Measurements from ENCODE around the gene SAFB.

Gene SAFB

DNA sequence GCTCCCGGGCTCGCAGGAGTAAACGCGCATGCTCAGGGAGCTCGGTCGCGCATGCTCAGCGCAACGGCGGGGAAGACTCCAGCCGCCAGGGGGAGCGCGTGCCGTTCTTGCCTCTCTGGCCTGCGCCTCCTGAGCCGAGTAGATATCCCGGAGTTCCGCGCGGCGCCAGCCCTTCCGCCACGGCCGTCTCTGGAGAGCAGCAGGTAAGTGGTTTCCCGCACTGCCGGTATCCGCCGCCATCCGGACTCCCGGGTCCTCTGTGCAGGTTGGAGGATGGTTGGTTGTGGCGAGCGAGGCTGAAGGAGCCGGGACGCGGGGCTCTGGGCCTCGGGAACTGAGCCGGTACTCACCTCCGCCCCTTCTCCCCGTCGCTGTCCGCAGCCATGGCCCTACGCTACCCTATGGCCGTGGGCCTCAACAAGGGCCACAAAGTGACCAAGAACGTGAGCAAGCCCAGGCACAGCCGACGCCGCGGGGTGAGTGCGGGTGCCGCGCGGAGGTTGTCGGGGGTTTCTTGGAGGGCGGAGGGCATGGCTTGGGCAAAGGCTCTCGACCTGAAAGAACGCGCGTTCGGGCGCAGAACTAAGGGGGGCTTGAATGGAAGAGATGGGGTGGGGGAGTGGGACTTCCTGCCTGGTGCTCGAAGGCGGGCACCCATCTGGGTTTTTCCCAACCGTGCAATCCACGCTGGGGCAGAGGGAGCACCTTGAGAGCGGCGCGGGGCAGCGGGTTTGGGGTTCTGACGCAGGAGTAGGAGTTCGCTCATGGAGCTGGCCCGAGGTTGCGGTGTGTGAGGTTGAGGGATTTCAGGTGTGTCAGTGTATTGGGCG lies 67.5 kb downstream of the SAFB start, which contains the start of gene RPL36:
Gene RPL36 (plus strand): TSS at position 171 of the 830 bp plus-strand sequence. CDS start 213 bp downstream, at position 384.
- TF ChIP-seq, protein P1, sequence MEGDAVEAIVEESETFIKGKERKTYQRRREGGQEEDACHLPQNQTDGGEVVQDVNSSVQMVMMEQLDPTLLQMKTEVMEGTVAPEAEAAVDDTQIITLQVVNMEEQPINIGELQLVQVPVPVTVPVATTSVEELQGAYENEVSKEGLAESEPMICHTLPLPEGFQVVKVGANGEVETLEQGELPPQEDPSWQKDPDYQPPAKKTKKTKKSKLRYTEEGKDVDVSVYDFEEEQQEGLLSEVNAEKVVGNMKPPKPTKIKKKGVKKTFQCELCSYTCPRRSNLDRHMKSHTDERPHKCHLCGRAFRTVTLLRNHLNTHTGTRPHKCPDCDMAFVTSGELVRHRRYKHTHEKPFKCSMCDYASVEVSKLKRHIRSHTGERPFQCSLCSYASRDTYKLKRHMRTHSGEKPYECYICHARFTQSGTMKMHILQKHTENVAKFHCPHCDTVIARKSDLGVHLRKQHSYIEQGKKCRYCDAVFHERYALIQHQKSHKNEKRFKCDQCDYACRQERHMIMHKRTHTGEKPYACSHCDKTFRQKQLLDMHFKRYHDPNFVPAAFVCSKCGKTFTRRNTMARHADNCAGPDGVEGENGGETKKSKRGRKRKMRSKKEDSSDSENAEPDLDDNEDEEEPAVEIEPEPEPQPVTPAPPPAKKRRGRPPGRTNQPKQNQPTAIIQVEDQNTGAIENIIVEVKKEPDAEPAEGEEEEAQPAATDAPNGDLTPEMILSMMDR (IDR thresholded peaks at IDR 0.05; ENCODE audit: low read length, missing control alignments): peak; percentile 90
- H3K4me3 ChIP-seq (replicated peaks; ENCODE audit: low read depth, low read length): peak within 1 kb of the TSS; percentile 97
- peak; percentile 98 for DNase-seq (ENCODE audit: low read depth)

DNA sequence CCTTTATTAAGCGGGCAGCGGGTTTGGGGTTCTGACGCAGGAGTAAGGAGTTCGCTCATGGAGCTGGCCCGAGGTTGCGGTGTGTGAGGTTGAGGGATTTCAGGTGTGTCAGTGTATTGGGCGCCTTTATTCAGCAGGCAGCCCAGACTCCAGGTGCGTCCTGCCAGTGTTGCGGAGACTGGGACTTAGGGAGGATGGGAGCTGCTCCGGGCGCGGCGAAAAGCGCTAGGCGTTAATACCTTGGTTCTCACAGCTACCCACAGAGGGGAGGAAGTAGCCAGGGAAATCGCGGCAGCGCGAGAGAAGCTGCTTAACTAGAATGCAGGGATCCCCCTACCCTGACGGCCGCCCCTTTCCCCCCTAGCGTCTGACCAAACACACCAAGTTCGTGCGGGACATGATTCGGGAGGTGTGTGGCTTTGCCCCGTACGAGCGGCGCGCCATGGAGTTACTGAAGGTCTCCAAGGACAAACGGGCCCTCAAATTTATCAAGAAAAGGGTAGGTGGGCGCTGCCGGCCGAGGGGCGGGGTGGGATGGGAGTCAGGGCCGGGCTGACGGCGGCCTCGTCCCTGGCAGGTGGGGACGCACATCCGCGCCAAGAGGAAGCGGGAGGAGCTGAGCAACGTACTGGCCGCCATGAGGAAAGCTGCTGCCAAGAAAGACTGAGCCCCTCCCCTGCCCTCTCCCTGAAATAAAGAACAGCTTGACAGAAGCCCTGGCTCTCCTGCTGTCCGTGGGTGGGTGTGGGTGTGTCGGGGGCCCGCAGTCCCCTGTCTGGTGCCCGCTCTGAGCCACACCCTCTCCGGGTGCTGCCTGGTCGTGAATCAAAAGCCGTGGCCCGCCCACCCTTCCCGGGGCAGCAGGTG lies 68.3 kb downstream of the SAFB start:
- TF ChIP-seq, protein P1 (IDR thresholded peaks at IDR 0.05; ENCODE audit: low read length, missing control alignments): no peak
- peak overlapping the region; percentile 97 for H3K4me3 ChIP-seq (replicated peaks; ENCODE audit: low read depth, low read length)
- peak; percentile 73 for DNase-seq (ENCODE audit: low read depth)

DNA sequence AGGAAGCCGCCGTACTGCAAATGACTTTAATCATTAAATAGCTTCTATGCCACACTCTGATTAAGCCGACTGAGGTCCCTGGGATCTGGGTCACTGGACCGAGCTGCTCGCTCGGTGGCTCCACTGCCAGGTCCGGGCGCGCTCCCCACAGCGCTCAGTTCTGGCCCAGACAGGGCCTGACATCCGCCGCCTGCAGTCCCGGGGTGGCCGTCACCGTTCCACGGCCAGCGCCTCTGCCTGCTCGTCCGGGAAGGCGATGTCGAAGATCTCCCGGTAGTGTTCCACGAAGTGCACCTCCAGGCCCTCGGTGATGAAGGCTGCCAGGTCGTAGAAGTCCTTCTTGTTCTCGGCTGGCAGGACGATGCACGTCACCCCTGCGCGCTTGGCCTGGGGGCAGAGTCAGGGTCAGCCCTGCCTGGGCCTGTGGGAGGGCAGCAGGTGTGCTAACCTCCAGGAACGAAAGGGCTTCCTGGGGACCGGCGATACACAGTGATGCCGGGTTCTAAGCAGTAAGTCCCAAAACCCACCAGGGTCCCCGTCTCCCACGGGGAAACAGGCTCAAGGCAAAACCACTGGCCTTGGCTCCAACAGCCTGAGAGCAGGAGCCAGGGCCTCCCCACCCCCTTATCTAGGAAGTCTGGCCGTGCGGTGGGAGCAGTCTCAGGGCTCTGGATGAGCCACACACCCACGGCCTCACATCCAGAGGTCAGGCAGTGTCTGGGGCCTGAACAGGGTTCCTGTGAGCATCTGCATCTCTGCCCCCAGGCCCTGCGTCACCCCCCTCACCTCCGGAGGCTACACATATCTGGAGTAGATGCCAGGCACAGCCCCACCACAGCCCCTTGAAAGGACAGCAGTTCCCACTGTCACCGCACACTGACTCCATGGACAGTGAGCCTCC lies 69.2 kb downstream of the SAFB start:
- peak overlapping the region; percentile 97 for H3K4me3 ChIP-seq (replicated peaks; ENCODE audit: low read depth, low read length)
- TF ChIP-seq, protein P1 (IDR thresholded peaks at IDR 0.05; ENCODE audit: low read length, missing control alignments): no peak
- DNase-seq (ENCODE audit: low read depth): no peak

DNA sequence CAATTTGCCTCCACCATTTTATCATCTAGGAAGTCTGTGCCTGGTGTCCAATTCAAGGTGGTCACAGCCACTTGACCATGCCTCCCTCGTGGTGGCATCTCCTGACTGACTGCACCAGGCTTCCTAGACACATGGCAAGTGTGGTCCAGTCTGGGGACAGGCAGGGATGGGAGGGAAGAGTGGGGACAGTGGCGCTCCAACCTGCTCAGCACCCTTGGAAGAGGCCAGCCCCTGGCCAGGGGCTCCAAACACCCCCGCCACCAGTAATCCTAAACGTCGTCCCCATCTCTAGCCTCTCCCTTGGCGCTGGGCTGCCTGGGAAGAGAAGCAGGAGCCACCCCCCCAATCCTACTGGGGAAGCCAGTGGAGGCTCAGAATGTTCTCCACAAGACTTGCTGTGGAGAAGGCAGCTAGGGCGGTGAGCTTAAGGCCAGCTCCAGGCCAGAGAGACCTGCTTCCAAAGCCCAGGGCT lies 69.9 kb downstream of the SAFB start:
- no peak overlapping the region for H3K4me3 ChIP-seq (replicated peaks; ENCODE audit: low read depth, low read length)
- DNase-seq (ENCODE audit: low read depth): no peak
- TF ChIP-seq, protein P1 (IDR thresholded peaks at IDR 0.05; ENCODE audit: low read length, missing control alignments): no peak

DNA sequence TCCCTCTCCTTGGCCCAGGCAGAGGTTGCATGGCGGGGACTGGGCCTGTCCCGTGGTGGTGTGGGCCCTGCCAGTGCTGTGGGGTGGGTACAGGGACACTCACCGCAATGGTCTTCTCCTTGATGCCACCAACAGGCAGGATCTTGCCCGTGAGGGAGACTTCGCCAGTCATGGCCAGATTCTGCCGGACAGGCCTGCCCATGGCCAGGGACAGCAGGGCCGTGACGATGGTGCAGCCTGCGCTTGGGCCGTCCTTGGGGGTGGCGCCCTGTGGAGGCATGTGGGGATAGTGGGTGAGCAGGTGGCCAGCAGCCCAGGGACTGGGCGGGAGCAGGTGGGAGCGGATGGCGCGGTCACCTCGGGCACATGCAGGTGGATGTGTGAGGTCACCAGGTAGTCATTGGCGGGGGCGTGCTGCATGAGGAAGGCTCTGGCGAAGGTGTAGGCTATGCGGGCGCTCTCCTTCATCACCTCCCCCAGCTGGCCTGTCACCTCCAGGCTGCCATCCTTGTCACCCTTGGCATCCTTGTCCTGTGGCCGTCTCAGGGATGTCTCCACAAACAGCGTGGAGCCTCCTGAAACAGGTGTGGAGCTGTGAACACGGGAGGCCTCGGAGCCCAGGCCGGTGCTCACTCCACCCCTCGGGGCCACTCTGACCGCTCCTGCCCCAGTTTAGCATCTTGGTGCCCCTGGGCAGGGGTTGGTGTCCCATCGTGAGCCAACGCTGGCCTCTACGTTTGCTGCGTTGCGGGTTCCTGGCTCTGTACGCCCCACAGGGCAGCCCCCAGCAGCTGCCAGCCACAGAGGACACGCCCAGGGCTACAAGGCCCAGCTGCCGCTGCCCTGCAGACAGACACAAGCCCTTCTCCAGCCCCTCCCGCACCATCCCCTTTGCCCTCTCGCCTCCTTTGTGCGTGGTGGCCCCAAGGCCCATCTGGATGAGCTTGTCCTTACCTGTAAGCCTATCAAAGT lies 70.6 kb downstream of the SAFB start:
- no peak for DNase-seq (ENCODE audit: low read depth)
- no peak overlapping the region for H3K4me3 ChIP-seq (replicated peaks; ENCODE audit: low read depth, low read length)
- TF ChIP-seq, protein P1 (IDR thresholded peaks at IDR 0.05; ENCODE audit: low read length, missing control alignments): no peak

All from fibroblast of pulmonary artery (primary cell).